Activated CD4-positive, alpha-beta T cell treated with anti-CD3 and anti-CD28 coated beads, Interleukin-2, amount 50 U/mL, for 4 hours (primary cell): ENCODE data around the gene GABRA6.
"Not testable (repeated sequence)": the region's sequence is repeated elsewhere in the genome, so short reads cannot be mapped to it uniquely, and the experiment has no call there.

Experiments used
- DNase-seq, 2 experiments: peaks; one replicate each; pipeline ENCODE4 v3.0.0-alpha.2; 2020

The GABRA6 gene

DNA sequence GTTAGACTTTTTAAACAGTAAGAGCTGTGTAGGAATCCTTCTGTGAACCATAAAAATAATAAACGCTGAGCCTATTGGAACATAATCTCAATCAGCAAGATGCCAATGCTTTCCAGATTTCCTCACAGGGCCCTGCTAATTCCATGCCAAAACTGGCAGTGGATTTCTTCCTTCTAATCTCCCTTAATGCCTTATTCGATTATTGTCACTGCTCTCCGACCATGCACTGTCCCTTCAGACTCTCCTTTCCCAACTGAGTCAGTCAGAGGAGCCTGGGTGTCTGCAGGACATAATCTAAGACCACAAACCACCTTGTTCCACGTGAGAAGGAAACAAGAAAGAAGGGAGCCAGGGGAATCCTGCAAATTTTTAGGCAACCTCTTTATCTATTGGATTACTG lies at the start of gene GABRA6:
GABRA6 (plus strand) TSS at position 261 of the 400 bp plus-strand sequence. CDS start 269 bp downstream, outside the sequence.
- no peak for DNase-seq

DNA sequence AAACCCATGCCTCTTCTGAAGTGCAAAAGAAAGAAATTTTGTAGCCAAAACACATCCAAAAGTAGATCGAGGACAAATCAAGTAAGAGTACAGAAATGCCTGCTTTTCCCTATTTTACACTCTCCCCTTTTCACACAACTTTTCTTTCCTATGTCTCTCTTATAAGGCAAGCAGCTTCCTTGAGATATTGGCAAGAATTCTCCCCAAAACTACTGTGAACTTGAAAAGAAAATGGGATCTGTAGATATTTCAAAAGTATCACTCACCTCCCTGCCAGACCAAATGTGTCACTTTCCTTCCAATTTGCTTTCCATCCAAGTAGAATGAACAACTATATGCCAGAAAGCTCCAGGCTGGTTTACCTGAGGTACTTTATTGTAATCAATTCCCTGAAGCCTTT lies 47.9 kb upstream of the GABRA6 start:
- DNase-seq, result no peak

- no peak for DNase-seq
These were observed 44.1 kb upstream of the GABRA6 start for GRCh38 chr5:161641444-161641843.

DNA sequence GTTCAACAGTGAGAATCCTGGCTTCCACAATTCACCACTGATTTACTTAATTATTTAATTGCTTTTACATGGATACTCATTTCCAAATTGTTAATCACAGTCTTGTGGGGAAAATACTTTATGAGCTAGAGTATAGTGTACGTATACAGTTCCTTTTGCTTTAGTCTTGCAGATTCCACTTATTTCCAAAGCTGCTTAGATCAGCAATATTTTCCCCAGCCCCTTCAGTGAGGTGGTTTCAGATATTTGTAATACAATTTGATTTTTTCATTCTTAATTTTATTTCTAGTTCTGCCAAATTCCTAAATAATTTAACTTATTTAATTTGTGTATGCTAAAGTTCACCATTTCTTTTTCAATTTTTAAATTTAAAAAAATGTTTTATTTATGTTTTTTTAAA lies 40.3 kb upstream of the GABRA6 start:
- DNase-seq, result no peak

- not testable (repeated sequence) for DNase-seq
These were observed 33.6 kb upstream of the GABRA6 start for GRCh38 chr5:161651926-161652325.

- no peak for DNase-seq
These were observed 24.7 kb upstream of the GABRA6 start for GRCh38 chr5:161660806-161661205.

GRCh38 chr5:161663431-161663830 lies 22.1 kb upstream of the GABRA6 start:
- DNase-seq, result no peak

GRCh38 chr5:161676103-161676502 lies 9.4 kb upstream of the GABRA6 start:
- DNase-seq, result no peak

GRCh38 chr5:161686149-161686548 lies 628 bp downstream of the GABRA6 start:
- DNase-seq, result no peak

DNA sequence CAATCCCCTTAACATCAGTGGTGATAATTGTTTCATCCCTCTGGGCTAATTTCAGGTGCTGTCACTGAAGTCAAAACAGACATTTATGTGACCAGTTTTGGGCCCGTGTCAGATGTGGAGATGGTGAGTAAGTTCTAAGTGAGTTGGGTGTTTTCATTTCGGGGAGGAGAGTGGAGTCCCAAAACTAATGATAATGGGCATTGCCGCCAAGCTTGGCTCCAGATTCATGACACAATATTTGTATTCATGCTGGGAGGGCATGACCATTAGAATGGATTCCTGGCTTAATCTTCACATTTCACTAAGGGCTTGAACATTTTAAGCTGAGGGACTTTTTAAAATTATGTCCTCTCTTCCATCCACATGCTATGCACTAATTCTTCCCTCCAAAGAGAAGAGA lies 1.4 kb downstream of the GABRA6 start:
- DNase-seq, result no peak

DNA sequence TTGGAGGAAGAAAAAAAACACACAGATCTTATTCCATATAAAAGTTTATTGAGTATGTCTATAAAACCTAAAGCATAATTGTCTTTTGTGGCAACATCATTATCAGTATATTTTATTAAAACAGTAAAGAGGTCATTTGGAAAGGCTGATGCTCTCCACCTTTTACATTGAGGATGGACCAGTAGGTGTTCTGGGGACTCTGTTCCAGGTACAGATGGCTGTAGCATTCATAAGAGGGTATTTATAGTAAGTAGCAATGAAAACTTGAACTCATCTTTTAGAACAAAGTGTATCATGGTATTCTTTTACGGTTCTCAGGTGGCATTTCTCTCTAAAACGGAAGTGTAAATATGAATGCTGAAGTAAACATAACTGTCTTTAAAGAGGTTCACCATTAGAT lies 1.8 kb downstream of the GABRA6 start:
- DNase-seq, result no peak

DNA sequence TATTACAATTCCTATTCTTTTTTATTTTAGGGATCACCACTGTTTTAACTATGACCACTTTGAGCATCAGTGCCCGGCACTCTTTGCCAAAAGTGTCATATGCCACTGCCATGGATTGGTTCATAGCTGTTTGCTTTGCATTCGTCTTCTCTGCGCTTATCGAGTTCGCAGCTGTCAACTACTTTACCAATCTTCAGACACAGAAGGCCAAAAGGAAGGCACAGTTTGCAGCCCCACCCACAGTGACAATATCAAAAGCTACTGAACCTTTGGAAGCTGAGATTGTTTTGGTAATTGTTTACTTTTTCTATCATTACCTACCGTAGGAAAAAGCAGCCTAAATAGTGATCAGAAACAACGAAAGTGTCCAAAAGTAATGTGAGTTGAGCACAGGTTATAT lies 6.4 kb downstream of the GABRA6 start:
- DNase-seq, result no peak

GRCh38 chr5:161697001-161697400 lies 11.5 kb downstream of the GABRA6 start:
- DNase-seq, result no peak

- no peak for DNase-seq
These were observed 14.5 kb downstream of the GABRA6 start for GRCh38 chr5:161700065-161700464.

- no peak for DNase-seq
These were observed 18.0 kb downstream of the GABRA6 start for GRCh38 chr5:161703528-161703927.

GRCh38 chr5:161707382-161707781 lies 21.9 kb downstream of the GABRA6 start:
- DNase-seq, result no peak

- no peak for DNase-seq
These were observed 23.7 kb downstream of the GABRA6 start for GRCh38 chr5:161709239-161709638.

DNA sequence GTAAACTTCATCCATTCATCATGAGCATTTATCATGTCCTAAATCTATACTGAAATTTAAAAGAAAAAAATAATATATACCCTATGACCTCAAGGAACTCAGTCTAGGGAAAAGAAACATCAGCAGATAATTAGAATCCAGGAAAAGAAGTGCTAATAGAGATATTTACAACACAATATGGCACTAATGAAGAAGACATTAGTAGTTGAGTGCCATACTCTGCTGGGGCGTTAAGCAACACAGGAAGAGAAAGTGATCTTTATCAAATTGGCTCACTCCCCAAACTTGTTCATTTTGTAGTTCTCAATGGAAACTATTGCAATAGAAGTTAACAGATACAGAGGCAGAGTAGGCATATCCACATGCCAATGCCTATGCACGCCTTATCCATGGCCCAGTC lies 27.5 kb downstream of the GABRA6 start:
- no peak for DNase-seq

- no peak for DNase-seq
These were observed 33.6 kb downstream of the GABRA6 start for GRCh38 chr5:161719157-161719556.

GRCh38 chr5:161720460-161720859 lies 34.9 kb downstream of the GABRA6 start:
- DNase-seq, result no peak

GRCh38 chr5:161734741-161735140 lies 49.2 kb downstream of the GABRA6 start:
- no peak for DNase-seq

GRCh38 chr5:161740433-161740832 lies 54.9 kb downstream of the GABRA6 start:
- no peak for DNase-seq

- no peak for DNase-seq
These were observed 58.8 kb downstream of the GABRA6 start for GRCh38 chr5:161744276-161744675.

GRCh38 chr5:161745392-161745791 lies 59.9 kb downstream of the GABRA6 start:
- DNase-seq, result no peak

- DNase-seq, result no peak
These were observed 65.7 kb downstream of the GABRA6 start for GRCh38 chr5:161751265-161751664.
